DMS53 treated with DMSO at 0.1 percent for 48 hours (cell line): ENCODE measurements around the gene TRMT2A.

ENCODE experiments used
- DNase-seq: peaks from one replicate; lab custom pipeline; 2025; ENCODE audit not compliant: unreplicated experiment; lab: John Stamatoyannopoulos, UW

TRMT2A gene

DNA sequence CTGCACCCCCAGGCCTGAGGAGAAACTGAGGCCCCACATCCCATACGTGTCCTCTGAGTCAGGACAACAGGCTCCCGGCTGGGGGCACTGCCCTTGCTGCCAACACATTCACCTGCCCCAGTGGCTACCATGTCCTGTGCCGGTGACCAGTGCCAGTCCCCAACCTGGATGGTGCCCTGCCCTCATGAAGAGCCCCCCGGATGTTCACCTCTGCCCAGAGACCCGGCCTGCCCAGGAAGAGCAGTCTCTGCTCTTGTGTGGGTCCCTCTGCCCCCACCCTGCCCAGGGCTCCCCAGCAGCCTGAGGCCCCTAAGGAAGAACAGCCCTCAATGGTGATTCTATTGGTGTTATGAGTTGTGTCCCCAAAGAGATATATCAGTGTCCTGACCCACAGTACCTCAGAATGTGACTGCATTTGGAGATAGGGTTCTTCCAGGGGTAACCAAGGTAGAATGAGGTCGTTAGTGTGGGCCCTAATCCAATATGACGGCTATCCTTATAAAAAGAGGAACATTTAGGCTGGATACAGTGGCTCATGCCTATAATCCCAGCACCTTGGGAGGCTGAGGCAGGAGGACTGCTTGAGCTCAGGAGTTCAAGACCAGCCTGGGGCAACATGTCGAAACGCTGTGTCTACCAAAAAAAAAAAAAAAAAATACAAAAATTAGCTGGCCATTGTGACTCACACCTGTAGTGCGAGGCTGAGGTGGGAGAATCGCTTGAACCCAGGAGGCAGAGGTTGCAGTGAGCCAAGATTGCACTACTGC, 50.2 kb downstream of the TRMT2A start:
- DNase-seq = no peak

DNA sequence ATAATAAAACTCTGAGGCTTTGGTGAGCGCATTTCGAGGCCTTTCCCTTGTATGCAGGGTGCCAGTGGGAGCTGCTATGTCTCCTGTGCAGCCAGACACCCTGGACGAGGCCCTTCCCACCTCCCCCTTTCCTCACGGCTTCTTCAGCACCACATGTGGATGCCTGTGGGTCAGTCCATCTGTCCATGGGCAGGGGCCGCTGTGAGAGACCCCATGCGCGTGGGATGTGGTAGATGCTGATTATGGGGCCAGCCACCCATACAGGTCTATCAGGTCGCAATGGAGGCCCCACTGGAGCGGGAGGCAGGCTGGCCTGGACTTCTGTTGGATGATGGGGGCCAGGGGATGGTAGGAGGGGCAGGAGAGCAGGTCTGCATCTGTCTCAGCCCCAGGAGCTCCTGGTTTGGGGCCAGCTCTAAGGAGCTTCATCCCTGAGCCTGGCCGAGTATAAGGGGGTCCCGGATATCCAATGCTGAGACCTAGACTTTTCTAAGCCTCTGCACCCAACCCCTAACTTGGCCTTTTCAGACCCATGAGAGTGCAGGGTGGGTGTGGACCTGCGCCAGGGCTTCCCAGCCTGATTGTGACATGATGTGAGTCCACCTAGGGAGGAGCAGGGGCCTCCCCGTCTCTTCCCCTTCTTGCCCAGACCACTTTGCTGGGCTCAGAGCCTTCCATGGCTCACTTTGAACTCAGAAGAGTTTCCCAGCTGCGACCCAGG, 51.0 kb downstream of the TRMT2A start:
- no peak for DNase-seq

DNA sequence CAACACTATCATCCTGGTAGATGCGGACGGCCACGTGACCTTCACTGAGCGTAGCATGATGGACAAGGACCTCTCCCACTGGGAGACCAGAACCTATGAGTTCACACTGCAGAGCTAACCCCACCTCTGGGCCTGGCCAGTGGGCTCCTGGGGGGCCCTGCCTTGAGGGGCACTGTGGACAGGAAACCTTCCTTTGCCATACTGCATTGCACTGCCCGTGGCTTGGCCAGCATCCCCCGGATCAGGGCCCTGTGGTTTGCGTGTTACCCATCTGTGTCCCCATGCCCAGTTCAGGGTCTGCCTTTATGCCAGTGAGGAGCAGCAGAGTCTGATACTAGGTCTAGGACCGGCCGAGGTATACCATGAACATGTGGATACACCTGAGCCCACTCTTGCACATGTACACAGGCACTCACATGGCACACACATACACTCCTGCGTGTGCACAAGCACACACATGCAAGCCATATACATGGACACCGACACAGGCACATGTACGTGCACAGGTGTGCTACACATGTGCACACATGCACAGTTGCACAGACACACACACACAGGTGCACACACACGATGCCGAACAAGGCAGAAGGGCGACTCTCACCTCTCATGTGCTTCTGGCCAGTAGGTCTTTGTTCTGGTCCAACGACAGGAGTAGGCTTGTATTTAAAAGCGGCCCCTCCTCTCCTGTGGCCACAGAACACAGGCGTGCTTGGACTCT, 52.3 kb downstream of the TRMT2A start:
- no peak for DNase-seq

DNA sequence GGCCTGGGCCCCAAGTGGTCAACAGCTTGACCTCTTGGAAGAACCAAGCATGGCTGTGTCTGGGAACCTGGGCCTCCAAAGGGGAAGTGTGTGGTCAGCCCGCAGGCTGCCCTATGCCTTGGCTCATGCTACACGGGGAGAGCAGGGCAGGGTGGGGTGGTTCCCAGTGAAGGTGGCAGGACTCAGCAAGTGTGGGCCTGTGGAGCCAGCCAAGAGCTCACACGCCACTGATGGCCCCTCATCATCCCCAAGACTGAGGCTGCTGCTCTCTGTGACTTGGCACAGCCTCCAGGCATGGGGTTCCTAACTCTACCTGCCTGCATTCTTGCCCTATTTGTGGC, 52.9 kb downstream of the TRMT2A start:
- DNase-seq = no peak

DNA sequence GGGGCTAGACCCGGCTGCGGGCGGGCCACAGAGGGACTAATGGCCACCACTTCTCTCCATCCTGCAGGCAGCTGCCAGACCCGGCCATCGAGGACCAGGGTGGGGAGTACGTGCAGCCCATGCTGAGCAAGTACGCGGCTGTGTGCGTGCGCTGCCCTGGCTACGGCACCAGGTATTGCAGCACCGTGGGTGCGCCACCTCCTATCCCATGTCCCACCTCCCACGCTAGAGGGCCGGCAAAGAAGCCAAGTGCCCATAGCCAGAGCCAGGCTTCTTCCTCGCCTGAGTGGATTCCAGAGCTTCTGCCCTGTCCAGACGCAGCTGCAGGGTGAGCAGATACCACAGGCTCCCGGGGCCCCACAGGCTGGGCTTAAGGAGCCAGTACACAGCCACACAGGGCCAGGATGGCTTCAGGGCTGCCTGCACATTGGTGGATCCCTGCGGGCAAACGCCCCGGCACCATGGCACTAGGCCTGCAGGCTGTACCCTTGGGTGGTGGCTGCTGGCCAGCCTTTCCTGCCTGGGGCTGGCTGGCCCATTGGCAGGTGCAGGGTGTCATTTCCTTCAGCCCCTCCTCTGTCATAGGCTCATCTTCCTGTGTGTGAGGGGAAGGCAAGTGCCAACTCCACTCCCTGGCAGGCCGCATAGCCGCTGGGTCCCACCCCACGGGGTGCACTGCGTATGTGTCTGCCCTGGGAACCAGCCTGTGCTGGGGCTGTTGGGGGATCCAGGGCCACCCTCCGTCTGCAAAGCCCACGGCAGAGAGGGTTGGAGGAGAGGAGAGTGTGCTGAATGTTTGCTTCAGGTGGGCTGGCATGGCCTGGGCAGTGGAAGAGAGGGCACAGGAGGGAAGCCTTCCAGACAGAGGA, 53.5 kb downstream of the TRMT2A start:
- no peak for DNase-seq

DNA sequence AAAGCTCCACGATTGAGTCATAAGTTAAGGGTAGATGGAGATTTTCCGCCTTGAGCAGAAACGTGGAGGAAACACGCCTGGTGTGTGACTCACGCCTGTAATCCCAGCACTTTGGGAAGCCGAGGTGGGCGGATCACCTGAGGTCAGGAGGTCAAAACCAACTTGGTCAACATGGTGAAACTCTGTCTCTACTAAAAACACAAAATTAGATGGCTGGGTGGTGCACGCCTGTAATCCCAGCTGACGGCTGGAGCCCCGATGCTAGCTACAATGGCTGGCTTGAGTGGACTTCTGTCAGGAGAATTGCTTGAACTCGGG, 54.3 kb downstream of the TRMT2A start:
- no peak for DNase-seq

DNA sequence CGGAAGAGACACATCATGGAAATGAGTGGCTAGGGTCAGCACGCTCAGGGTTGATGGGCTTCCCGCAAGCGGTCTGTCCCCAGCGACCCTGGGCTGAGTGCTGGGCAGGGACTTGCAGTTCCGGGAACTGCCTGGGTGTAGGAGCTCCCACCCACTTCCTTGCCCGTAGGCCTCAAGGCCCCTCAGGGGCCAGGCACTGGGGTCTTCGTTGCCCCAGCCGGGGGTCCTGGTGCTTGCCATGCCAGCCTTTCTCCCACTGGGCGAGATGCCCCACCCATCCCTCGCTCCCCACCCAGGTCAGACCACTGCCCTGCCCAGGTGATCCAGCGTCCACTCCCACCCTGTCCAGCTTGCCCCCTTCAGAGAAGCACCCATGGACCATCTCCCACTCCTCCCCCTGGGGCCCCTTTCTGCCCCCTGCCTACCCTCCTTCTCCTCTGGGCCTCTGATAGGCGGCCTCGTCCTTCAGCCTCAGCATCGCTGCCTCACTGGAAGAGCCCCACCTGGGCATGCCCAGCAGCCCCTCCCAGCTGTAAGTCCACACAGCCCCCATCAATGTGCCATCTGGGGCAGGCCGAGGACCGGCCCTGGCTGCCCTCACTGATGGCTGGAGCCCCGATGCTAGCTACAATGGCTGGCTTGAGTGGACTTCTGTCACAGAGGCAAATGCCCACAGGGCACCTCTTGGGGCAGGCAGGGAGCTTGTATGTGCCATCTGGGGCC, 54.8 kb downstream of the TRMT2A start:
- no peak for DNase-seq
